Measurements from ENCODE around the gene CDKAL1.

DNA sequence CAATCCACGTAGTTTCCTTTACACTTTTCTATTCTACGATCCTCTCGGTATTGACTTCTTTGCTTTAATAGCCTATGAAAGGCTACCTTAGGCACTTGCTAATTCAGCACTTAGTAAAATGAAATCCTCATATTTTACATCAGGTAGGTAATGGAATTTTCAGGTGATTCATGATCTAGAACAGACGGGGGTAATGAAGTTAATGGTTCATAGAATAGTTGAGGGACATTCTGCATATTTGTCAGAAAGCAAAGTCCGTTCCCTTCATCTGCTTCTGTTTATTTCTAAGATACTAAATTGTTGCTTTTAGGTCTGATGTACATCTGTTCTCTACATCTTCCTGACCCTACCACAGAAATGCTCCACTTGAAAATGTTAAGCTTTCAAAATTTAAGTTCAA lies 431.7 kb downstream of the CDKAL1 start:
- TF ChIP-seq POLR2A (IDR thresholded peaks at IDR 0.05; ENCODE audit: low read depth): no peak
- TF ChIP-seq, protein P1, sequence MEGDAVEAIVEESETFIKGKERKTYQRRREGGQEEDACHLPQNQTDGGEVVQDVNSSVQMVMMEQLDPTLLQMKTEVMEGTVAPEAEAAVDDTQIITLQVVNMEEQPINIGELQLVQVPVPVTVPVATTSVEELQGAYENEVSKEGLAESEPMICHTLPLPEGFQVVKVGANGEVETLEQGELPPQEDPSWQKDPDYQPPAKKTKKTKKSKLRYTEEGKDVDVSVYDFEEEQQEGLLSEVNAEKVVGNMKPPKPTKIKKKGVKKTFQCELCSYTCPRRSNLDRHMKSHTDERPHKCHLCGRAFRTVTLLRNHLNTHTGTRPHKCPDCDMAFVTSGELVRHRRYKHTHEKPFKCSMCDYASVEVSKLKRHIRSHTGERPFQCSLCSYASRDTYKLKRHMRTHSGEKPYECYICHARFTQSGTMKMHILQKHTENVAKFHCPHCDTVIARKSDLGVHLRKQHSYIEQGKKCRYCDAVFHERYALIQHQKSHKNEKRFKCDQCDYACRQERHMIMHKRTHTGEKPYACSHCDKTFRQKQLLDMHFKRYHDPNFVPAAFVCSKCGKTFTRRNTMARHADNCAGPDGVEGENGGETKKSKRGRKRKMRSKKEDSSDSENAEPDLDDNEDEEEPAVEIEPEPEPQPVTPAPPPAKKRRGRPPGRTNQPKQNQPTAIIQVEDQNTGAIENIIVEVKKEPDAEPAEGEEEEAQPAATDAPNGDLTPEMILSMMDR (IDR thresholded peaks at IDR 0.05): no peak
- no peak for TF ChIP-seq POLR2AphosphoS5 (IDR thresholded peaks at IDR 0.05)
- no peak for TF ChIP-seq EP300 (IDR thresholded peaks at IDR 0.05)

Data from esophagus muscularis mucosa (tissue), 4 donors.